Ishikawa (cell line): ENCODE measurements around the gene CTDP1.

Experiments
- CEBPB ChIP-seq: IDR thresholded peaks from 2 replicates; pipeline ENCODE4 v1.6.1; 2012
- CREB1 ChIP-seq: IDR thresholded peaks from 2 replicates; pipeline ENCODE4 v1.6.1; 2012; ENCODE audit warnings: low read depth
- EGR1 ChIP-seq: IDR thresholded peaks from 2 replicates; pipeline ENCODE4 v1.6.1; 2012
- EP300 ChIP-seq: IDR thresholded peaks from 2 replicates; pipeline ENCODE4 v1.6.1; 2012; ENCODE audit warnings: borderline replicate concordance
- FOXM1 ChIP-seq: IDR thresholded peaks from 2 replicates; pipeline ENCODE4 v1.6.1; 2012; ENCODE audit warnings: low read depth, borderline replicate concordance
- MAX ChIP-seq: IDR thresholded peaks from 2 replicates; pipeline ENCODE4 v1.6.1; 2012
- NFIC ChIP-seq: IDR thresholded peaks from 2 replicates; pipeline ENCODE4 v1.6.1; 2012
- RAD21 ChIP-seq: IDR thresholded peaks from 2 replicates; pipeline ENCODE4 v1.6.1; 2012; ENCODE audit warnings: low read depth
- REST ChIP-seq: IDR thresholded peaks from 2 replicates; pipeline ENCODE4 v1.6.1; 2012; ENCODE audit warnings: low read depth, mild to moderate bottlenecking
- TAF1 ChIP-seq: IDR thresholded peaks from 2 replicates; pipeline ENCODE4 v1.6.1; 2012; ENCODE audit warnings: low read depth, mild to moderate bottlenecking
- TCF12 ChIP-seq: IDR thresholded peaks from 2 replicates; pipeline ENCODE4 v1.6.1; 2012; ENCODE audit warnings: low read depth
- TEAD4 ChIP-seq: IDR thresholded peaks from 2 replicates; pipeline ENCODE4 v1.6.1; 2012
- USF1 ChIP-seq: IDR thresholded peaks from 2 replicates; pipeline ENCODE4 v1.6.1; 2012
- YY1 ChIP-seq: IDR thresholded peaks from 2 replicates; pipeline ENCODE4 v1.6.1; 2012; ENCODE audit warnings: low read depth
- ZBTB7A ChIP-seq: IDR thresholded peaks from 2 replicates; pipeline ENCODE4 v1.6.1; 2012; ENCODE audit warnings: low read depth

CTDP1 gene

GRCh38 chr18:79738581-79739439 is 59.2 kb downstream of the CTDP1 start:
- TF ChIP-seq TAF1, result no peak
- no peak for TF ChIP-seq TEAD4
- TF ChIP-seq USF1, result no peak
- no peak for TF ChIP-seq MAX
- TF ChIP-seq EP300, result no peak
- TF ChIP-seq FOXM1, result no peak
- TF ChIP-seq RAD21, result no peak
- no peak for TF ChIP-seq ZBTB7A

GRCh38 chr18:79739440-79739778 is 59.8 kb downstream of the CTDP1 start:
- TF ChIP-seq FOXM1 (no peak), RAD21 (no peak), USF1 (no peak), ZBTB7A (no peak), REST (no peak), TCF12 (no peak), EP300 (no peak)

- TF ChIP-seq CEBPB (no peak), TEAD4 (no peak), TAF1 (no peak), TCF12 (no peak), CREB1 (no peak), YY1 (no peak), MAX (no peak), REST (no peak), NFIC (no peak), USF1 (no peak), EP300 (no peak), ZBTB7A (no peak), EGR1 (no peak), FOXM1 (no peak), RAD21 (no peak)
These were observed 61.1 kb downstream of the CTDP1 start for GRCh38 chr18:79740521-79741361.

GRCh38 chr18:79741362-79741700 is 61.7 kb downstream of the CTDP1 start:
- TF ChIP-seq YY1, result no peak
- TF ChIP-seq NFIC, result no peak
- TF ChIP-seq FOXM1, result no peak
- TF ChIP-seq MAX, result no peak
- TF ChIP-seq REST, result no peak
- TF ChIP-seq TCF12, result no peak
- TF ChIP-seq USF1, result no peak
